Right ventricle myocardium superior (tissue), 1 donor: ENCODE results near the gene FTO. TPM values are rescaled to one million over a fixed set of nuclear protein-coding genes. Genes with fewer than 3 reads are reported as not detected.

Experiments
- ATAC-seq: fragments of 200-7000 bp; cut with Tn5 transposase; one replicate; pipeline ENCODE4 v1.9.1; 2020; ENCODE audit warnings: mild to moderate bottlenecking; ENCODE audit not compliant: poor library complexity
- DNase-seq: peaks from one replicate; pipeline ENCODE4 v3.0.0-alpha.2; 2020
- intact Hi-C: fragments of 100-400 bp; cut with DNase I; formaldehyde crosslinking; loops from one replicate; pipeline ENCODE4 v1.11.2; 2022
- total RNA-seq: library from RNA; stranded (reverse); fragmentation: NEBNext Ultra II Directional; extraction: Animal tissue kit (Norgen Biotek cat#: 25700); gene quantifications from one replicate; pipeline ENCODE4 v1.2.1, GENCODE V29; 2021
- donor health status: DM: no; HTN: yes; CAD: no; lungs with severe emphysema.

Gene FTO
- total RNA-seq, 1 donor from 2014 or later: 75.3 TPM

DNA sequence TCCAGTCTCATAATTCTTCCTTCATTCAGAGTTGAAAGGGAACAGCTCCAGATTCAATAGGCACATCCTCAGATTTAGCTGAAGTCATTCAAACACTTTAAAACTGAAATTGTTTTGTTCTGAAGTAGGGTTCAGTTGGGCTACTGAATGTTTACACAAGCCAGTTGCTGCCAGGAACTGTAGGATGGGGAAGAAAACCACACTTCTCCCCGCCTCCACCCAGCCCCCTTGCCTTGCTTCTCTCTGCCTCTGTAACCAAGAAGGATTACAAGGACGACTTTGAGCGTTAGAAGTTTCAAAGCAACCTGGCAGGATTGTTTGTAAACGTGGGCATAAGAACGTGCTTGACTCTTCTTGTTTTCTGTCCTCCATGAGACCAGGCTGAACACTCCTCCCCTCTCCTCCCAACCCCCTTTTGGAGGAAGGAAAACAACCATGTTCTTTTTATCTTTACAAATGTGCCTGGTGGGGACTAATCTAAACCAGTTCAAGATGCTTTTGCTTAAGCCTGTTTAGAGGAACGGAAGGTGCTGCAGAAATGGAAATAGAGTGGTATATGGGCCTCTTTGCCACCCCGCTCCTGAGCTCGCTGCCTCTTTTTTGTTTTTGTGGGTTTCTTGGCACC lies 287.9 kb downstream of the FTO start:
- intact Hi-C loops: no loop called here
- ATAC-seq: no peak
- no peak for DNase-seq

DNA sequence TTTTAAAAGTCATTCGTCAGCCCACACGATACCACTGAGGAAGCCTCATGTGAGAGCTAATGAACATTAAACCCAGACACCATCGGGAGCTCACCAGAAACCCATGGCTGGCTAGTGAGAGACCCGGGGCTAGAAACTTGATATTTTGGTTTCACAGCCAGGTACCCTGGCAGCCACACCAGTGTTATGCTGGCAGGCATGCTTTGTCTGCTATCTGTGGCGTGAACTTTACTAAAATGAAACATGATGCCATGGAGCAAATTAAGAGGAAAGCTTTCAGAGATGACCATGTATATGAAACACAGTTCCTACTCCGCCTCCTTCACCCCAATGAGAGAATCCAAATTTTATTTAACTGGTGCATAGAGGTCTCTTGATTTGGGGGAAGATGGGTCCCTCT lies 291.4 kb downstream of the FTO start:
- no peak for DNase-seq
- ATAC-seq: peak; percentile 83
- intact Hi-C loops: no loop called here

DNA sequence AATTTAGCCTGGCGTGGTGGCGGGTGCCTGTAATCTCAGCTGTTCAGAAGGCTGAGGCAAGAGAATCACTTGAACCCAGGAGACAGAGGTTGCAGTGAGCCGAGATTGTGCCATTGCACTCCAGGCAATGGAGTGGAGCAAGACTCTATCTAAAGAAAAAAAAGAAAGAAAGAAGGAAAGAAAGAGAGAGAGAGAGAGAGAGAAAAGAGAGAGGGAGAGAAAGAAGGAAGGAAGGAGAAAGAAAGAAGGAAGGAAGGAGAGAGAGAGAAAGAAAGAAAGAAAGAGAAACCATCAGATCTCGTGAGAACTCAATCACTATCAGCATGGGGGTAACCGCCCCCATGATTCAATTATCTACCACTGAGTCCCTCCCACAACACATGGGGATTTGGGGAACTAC lies 293.0 kb downstream of the FTO start:
- intact Hi-C loops: no loop called here
- ATAC-seq (no peak), DNase-seq (no peak)

DNA sequence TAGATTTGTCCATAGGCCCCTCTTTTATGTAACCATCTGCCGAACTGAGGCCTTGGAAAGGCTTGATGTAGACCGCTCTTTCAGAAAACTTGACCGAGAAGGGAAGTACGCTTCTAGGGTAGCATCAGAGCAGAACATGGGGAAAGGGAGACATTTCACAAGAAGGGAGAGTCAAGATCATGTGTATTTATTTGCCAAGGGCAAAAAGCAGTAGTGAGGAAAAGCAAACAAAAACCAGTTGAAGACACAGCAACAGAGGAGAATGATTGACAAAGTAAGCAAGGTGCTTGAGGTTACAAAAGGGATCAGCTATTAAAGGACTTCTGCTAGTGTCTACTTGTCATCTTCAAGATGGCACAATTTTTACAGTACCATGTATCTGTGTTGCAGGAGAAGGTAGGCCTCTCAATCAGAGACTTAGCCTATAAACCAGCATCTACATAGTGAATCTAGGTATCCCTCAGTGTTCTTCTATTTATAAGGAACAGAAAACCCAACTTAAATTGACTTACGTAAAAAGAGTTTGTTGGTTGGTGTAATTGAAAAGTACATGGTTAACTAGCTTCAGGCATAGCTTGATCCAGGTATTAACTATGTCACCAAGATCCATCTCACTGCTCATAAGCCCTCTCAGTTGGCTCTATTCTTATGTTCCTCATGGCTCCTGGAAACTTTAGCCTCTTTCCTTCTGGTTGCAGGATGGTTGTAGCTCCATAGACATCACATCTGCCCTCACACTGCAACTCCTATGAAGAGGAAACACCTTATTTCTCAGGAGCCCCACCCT lies 294.3 kb downstream of the FTO start:
- intact Hi-C loops: no loop called here
- DNase-seq: no peak
- ATAC-seq: no peak

DNA sequence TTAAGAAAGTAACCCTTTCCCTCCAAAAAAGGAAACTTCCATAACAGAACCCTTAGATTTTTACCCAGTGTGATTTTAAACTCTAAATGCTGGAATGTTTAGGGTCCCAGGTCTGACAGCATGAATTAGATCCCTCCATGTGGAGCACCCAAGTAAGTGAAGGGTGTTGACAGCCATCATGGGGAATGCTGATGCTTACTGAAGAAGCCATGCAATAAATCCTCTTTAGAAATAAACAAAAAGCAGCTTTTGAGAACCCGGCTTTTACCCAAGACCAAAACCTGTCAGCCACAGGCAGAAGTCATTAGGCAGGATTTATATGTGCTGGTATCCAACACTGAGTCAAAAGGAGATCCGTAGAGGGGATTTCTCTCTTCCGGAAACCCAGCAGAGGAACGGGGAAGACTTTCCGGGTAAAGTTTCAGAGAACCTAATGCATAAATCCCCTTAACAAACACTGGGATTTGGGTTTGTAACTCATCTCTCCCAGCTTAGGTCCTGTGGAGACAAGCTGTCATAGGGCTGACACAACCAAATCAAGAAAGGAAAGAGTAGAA lies 295.1 kb downstream of the FTO start:
- ATAC-seq (no peak), DNase-seq (no peak)
- intact Hi-C loops: no loop called here

DNA sequence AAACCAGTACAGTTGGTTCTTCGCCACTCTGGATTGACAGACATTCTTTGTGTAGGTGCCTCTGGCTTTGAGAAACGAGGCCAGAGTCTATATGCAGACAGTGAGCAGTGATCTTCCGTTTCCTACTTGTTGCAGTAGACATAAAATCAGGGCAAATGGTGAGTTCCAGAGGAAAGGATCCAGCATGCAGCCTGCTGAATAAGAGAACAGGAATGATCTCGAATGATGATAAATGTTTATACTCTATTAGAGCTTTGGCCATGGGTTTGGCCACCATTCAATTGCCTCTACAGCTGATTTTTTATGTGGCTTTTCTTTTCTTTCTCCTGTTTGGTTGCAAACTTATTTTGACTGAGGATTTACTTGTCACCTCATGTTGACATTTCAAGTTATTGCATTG lies 295.9 kb downstream of the FTO start:
- DNase-seq (no peak), ATAC-seq (no peak)
- intact Hi-C loops: no loop called here

DNA sequence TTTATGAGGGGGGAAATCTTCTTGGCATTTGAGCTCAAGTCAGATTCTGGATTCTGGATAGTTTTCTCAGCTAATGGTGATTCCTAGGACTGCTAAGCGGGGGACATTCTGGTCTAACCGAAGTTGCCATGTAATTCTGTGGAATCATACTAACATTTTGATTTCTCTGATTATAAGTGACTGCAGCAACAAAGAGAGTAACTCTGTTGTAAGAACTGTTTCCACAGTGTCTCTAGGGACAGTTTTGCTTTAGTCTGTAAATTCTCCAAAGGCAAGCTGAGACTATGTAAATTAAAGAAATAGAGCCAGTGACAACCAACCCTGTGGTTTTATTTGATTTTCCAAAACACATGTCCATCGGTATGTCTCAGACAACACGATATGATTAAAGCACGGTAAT lies 296.4 kb downstream of the FTO start:
- ATAC-seq (no peak), DNase-seq (no peak)
- intact Hi-C loops: no loop called here

DNA sequence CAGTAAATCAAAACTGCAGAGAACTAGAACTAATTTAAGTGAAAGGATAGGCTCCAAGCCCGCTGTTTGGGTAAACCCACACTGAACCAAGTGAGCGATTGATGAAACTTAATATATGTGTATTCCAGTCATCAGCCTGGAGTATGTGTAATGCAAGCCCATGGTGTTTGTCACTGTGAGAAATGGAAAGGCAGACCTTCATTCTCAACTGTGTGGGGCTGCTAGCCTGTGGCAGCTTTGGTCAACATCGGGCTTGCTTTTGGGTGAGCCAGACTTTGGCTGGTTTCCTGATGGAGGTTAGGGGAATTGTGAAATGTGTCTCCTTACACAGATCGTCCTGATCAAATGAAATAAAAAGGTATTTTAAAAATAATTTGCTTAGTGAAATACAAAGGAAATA lies 302.7 kb downstream of the FTO start:
- DNase-seq (no peak), ATAC-seq (no peak)
- intact Hi-C loops: no loop called here

DNA sequence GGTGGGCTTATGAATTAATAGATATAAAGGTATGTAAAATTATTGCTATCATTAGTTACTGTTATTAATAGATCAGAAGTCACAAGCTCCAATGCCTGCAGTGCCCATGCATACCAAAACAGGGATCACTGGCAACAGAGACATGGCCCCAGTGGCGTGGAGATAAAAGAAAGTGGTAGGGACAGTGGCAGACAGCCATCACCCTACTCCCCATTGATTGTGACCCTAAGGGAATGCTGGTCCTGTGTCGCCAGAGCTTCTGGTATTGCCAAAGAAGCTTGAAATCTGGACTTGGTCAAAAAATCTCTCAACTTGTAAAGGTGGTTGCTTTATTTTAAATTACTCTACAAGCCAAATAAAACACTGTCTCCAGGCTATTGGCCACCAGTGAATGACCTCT lies 303.5 kb downstream of the FTO start:
- ATAC-seq (peak; percentile 41), DNase-seq (no peak)
- intact Hi-C loops: no loop called here

DNA sequence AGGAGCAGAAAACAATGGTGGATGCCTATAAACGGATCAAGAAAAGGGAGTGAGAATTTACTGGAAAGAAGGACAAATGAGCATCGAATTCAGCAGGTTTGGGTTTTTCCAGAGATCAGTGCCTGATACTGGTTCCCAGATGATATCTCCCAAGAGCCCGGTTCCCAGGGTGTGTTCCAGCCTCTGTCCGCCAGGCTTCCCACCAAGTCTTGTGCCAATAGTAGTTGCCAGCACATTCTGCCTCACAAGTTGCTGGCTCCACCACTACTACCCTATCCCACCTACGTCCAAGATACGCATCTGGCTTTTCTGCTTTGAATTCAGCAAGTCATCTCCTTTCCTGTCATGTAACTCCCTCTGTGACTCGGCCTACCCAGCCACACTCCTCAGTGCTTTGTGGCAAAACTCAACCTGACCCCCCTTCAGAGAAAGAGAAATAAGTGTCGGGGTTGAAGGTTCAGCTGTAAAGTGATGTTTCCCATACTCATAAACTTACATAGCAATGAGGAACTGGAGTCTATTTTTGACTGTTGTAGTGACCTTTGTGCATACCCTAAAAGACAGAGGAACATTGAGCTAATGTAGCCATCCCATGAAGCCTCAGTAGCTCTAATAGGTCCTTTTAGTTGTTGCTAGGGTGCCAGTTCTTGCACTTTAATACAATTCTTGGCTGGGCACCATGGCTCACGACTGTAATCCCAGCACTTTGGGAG lies 305.7 kb downstream of the FTO start:
- no peak for DNase-seq
- intact Hi-C loops: no loop called here
- ATAC-seq: no peak

DNA sequence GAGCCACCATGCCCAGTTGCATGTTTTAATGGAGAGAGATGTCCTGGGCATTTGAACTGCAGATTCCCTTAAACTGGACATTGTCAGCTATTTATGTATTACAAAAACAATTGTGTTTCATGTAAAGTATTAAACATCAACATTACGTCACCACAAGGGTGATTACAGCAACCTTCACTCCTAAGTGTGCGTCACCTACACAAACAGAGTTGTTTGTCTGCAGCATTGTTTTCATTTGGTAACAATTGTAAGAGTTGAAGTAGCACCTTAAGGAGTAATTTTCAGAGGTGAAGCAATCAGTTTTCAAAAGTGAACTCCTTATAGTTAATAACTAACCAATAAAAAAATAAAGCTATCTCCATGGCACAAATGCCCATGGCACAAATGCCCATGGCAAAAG lies 311.2 kb downstream of the FTO start:
- intact Hi-C loops: no loop called here
- ATAC-seq (no peak), DNase-seq (no peak)

DNA sequence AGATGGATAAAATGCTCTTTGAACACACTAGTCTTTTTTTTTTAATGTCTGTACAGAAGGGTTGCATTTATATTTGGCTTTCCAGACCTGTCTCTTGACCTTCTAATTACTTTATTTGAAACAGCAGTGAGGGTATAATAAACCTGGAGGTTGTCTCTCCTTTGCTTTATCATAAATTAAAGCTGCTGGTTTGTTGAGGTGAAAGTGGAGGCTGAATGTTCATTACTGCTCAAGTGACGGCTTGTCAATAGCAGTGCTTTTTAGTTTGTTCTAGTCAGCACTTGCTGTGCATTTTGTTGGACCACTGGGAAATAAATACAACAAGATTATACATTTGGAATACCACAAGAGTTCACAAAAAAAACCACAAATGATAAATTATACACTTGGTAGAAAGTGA lies 318.4 kb downstream of the FTO start:
- DNase-seq (no peak), ATAC-seq (no peak)
- intact Hi-C loops: no loop called here

DNA sequence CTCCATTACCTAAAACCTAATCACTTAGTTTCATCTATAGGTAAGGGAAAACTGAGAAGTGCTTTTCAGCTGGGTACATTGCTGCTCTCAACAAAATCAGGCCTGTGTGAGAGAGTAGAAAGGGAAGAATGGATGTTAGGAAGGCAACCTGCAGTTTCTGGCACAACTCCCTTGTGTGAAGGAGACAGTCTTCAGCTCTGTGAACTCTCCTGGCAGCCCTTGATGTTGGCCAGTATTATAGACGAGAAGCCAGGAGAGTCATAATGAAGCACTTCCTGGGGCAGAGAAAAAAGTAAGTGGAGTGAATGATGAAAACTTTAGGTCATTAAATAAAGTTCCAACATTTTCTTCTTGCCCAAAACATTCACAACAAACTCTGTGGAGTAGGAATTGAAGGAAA lies 322.5 kb downstream of the FTO start:
- intact Hi-C loops: no loop called here
- ATAC-seq: no peak

DNA sequence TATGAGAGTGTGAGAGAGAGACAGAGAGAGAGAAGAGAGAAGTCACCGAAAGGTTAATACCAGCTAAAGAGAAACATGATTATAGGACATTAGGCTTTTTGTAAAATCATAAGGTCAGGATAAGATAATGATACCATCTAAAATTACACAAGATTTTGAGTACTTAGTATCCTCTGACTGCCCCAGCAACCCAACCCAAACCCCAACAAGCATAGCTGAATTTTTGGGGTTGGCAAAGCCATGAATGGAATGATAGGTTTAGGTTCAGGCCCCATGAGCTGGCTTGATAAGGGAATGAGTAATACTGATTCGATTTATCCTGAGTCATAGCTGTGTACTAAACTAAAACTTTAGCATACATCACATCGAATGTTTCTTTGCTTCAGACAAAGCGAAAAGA lies 323.1 kb downstream of the FTO start:
- no peak for ATAC-seq
- DNase-seq: no peak
- intact Hi-C loops: no loop called here

More for the DNA sequence above, 322.5 kb downstream of the FTO start:
- no peak for DNase-seq

DNA sequence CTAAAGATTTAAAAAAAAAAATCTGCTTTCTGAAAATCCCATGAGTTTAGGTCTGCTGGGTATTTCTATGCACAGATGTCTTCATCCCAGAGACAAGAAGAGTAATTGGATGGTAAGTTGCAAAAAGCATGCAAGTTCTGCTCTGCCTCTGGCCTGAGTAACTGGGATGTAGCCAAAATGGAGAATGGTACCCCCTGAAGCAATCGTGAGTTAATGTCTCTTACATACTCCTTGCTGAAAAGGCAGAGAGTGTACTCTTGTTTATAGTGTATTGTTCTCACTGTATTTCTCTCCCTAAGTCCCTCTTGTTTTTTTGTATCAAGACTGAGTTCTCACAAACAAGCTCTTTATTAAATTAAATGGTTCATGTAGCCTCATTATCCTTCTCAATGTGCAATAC lies 323.6 kb downstream of the FTO start:
- DNase-seq (no peak), ATAC-seq (no peak)

DNA sequence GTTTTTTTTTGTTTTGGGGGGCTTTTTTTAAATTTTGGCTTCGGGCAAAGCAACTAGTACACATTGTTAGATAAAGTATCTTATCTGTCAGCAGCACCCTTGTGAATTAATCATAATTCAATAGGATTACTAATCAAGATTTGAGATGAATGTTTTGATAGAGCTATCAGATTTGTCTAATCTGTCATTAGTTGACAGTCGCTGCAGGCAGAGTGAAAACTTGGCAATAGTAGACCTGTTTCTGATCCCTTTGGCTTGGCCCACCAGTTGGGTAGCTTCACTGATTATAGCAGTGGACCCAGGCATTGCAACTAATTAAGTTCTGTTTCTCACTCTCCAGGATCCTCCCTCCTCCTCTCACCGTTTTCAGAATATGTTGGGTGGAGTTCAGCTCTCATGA lies 324.0 kb downstream of the FTO start:
- intact Hi-C loops: no loop called here
- ATAC-seq (no peak), DNase-seq (no peak)

More for the DNA sequence above, 323.6 kb downstream of the FTO start:
- intact Hi-C loops: no loop called here

DNA sequence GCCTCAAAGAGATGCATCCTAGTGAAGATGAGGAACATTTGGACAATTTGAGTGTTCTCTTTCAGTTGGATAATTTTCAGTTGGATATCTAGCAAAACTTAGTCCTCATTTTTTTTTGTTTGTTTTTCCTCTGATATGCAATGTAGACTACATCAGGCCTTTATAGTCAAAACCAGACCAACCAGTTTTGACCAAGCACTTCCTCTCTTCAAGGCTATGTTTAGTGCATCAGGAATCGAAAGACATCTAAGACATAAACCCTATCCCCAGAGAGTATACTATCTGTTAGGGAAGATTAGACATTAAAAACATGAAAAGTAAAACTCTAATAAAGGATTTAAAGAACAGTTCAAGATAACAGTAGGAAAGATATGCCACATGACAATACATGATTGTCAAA lies 326.5 kb downstream of the FTO start:
- intact Hi-C loops: no loop called here
- DNase-seq (no peak), ATAC-seq (no peak)

DNA sequence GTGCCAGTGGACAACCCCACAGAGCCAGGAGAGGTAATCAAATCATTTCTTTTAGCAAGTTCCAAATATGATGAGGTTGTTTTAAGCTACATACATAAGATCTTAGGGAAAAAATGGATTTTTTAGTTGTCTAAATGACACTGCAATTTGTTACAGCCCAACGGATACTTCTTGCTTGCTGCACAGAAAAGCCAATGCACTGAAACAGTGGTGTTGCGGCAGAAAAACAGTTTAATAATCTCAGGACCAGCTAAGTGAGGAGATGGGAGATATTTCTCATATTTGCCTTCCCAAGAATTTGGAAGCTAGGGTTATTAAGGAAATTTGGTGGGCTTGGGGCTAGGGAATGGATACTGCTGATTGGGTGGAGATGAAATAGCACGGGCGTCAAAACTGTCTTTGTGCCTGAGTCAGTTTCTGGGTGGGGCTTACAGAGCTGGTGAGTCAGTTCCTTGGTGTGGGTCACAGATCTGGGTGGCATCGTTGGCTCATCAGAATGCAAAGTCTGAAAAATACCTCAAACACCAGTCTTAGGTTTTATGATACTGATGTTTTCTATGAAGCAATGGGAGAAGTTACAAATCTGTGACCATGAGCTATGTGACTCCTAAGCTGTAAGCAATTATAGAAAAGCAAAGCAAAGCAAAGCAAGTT lies 327.3 kb downstream of the FTO start:
- intact Hi-C loops: no loop called here
- ATAC-seq: no peak
- DNase-seq: no peak

DNA sequence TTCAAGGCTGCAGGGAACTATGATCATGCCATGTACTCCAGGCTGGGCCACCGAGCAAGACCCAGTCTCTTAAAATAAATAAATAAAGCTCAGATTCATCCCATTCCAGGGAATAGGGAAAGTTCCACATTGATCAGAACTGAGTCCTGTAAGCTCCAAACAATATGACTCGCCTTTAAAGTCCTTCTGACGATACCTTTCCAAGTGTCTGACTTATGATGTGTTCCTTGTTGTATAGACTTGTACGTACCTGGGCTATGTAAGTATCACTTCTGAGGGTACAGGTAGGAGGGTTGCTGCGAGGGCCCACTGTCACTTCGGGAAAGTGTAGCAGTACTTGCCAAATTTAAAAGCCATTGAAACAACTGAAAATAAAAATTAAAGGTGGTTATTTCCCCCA lies 329.8 kb downstream of the FTO start:
- DNase-seq (no peak), ATAC-seq (no peak)
- intact Hi-C loops: no loop called here
